Muscle layer of colon (tissue), 2 donors: ENCODE data around the gene OSBPL6.

Experiments used
- H3K27ac ChIP-seq: one replicate; pipeline ENCODE4 v1.7.0; 2013; ENCODE audit warnings: low read depth, mild to moderate bottlenecking, low read length, moderate library complexity
- H3K27me3 ChIP-seq, 2 donors: one replicate each; pipeline ENCODE4 v1.7.0; 2013; ENCODE audit warnings: low read length in 2 of 2, mild to moderate bottlenecking in 2 of 2; ENCODE audit not compliant: insufficient read depth in 2 of 2, control insufficient read depth in 1 of 2
- H3K36me3 ChIP-seq: one replicate; pipeline ENCODE4 v1.7.0; 2013; ENCODE audit warnings: mild to moderate bottlenecking, low read length; ENCODE audit not compliant: insufficient read depth
- H3K4me1 ChIP-seq: one replicate; pipeline ENCODE4 v1.7.0; 2013; ENCODE audit warnings: mild to moderate bottlenecking, low read length; ENCODE audit not compliant: insufficient read depth
- H3K4me3 ChIP-seq, 2 donors: one replicate each; pipeline ENCODE4 v1.7.0; 2013; ENCODE audit warnings: low read length in 2 of 2, low read depth in 1 of 2, mild to moderate bottlenecking in 1 of 2, moderate library complexity in 1 of 2
- H3K9ac ChIP-seq: one replicate; pipeline ENCODE4 v1.7.0; 2013; ENCODE audit warnings: low read length
- H3K9me3 ChIP-seq: one replicate; pipeline ENCODE4 v1.7.0; 2013; ENCODE audit warnings: mild to moderate bottlenecking, low read length
- donor health status: abdominal sarcoma.
- donor health status: Adenocarcinoma of cecum.

OSBPL6 gene

DNA sequence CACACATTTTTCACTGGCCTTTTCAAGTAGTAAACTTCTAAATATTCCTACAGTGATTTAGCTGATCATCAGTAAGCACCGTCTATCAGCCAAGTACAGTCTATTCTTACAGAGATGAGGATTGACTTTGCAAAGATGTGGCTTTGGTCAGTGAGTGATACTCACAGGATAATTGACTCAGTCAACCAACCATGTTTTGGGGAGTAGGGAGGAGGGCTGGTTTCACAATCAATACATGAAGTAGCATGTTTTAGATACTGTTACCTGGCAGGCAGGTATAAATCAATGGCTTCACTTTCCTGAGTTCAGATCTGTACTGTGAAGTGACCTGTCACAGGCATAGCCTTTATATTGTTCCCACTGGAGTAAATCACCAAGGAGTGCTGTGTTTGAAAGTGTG is 27.2 kb downstream of the OSBPL6 start:
- Histone ChIP-seq H3K27me3 (no peaks in the 10 kb centered on the region), H3K4me3 (no peak overlapping the region), H3K36me3 (no peaks in the 10 kb centered on the region), H3K27ac (no peak overlapping the region), H3K4me1 (no peaks in the 10 kb centered on the region), H3K9ac (no peak overlapping the region), H3K9me3 (no peaks in the 10 kb centered on the region)

DNA sequence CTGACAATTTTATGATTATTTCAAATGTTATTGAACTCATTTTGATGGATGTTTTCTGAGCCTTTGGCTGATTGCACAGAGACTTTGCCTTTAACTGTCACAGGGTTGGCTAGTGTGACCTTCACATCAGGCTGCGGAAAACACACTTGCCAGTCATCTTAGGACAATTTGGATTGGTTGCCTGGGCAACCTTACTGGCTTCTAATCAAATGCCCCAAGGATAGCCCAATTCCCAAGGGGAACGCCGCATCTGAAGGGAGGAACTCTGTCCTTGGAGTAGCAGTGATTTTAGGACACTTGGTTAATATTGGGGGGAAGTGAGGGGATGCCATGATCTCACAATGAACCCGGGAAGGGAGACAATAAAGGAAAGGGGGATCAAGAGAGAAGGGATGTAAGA is 29.5 kb downstream of the OSBPL6 start:
- no peak overlapping the region for H3K4me3 ChIP-seq
- H3K9ac ChIP-seq, result no peak overlapping the region
- no peaks in the 10 kb centered on the region for H3K36me3 ChIP-seq
- no peak overlapping the region for H3K27ac ChIP-seq
- no peaks in the 10 kb centered on the region for H3K27me3 ChIP-seq
- H3K4me1 ChIP-seq, result no peaks in the 10 kb centered on the region
- H3K9me3 ChIP-seq, result no peaks in the 10 kb centered on the region

DNA sequence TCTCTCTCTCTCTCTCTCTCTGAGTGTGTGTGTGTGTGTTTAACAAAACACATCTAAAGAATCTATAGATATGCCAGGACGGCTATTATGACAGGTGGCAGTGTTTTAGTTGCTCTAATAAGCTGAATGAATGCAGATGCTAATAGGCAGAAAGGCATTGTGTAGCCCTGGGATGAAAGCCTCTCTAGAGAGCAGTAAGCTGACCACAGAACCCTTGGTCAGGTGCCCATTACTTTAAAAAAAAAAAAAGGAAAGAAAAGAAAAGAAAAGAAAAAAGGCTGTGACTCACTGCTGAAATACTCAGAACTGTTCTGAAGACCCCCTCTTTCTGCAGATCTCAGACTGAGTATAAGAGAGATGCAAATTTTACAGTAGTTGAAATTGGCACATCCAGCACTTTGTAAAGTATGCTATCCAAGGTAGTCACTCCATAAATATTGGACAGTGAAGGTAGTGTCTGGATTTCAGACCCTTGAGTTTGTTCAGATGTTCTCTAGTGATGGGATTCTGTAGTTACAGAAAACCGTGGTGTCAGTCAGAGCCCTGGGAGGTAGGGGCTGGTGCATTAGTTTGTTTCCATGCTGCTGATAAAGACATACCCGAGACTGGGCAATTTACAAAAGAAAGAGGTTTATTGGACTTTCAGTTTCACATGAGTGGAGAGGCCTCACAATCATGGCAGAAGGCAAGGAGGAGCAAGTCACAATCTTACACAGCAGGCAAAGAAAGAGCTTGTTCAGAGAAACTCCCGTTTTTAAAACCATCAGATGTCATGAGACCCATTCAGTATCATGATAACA is 30.9 kb downstream of the OSBPL6 start:
- Histone ChIP-seq H3K9me3 (no peaks in the 10 kb centered on the region), H3K4me1 (no peaks in the 10 kb centered on the region), H3K36me3 (no peaks in the 10 kb centered on the region), H3K4me3 (no peak overlapping the region), H3K9ac (no peak overlapping the region), H3K27ac (no peak overlapping the region), H3K27me3 (no peaks in the 10 kb centered on the region)

DNA sequence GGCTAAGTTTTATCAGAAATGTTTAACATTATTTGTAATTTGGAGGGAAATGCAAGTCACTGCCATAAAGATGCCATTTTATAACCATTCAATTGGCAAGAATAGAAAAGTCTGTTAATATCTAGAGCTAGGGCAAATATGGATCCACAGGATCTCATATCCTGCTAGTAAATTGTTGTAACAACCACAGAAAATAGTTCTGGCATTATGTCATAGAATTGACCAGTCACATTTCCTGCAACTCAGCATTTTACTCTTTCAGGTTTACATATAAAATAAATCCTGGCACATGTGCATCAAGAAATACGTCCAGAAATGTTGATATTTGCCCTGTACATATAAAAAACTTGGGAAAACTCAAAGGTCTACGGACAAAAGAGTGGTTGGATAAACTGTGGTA is 32.9 kb downstream of the OSBPL6 start:
- Histone ChIP-seq H3K9me3 (no peaks in the 10 kb centered on the region), H3K4me1 (no peaks in the 10 kb centered on the region), H3K36me3 (no peaks in the 10 kb centered on the region), H3K27me3 (no peaks in the 10 kb centered on the region), H3K27ac (no peak overlapping the region), H3K4me3 (no peak overlapping the region), H3K9ac (no peak overlapping the region)

DNA sequence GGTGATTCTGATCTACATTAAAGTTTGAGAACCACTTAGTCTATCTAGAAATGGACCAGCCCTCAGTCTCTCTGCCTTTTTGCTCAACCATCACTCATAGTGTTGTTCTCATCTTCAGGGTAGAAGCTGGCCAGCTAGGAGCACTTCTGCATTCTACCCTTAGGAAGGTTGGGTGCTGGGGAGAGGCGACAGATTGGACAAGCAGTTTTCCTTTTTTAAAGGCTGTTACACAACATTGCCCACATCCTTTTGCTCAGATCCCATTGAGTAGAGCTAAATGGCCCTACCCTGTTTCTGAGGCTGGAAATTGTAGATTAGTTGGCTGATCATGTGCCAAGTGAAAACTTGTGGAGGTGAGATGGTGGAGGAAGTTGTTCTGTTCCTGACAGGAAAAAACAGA is 35.6 kb downstream of the OSBPL6 start:
- H3K27me3 ChIP-seq, result no peaks in the 10 kb centered on the region
- H3K4me1 ChIP-seq, result no peaks in the 10 kb centered on the region
- H3K27ac ChIP-seq, result no peak overlapping the region
- H3K9me3 ChIP-seq, result no peaks in the 10 kb centered on the region
- H3K36me3 ChIP-seq, result no peaks in the 10 kb centered on the region
- no peak overlapping the region for H3K4me3 ChIP-seq
- H3K9ac ChIP-seq, result no peak overlapping the region

DNA sequence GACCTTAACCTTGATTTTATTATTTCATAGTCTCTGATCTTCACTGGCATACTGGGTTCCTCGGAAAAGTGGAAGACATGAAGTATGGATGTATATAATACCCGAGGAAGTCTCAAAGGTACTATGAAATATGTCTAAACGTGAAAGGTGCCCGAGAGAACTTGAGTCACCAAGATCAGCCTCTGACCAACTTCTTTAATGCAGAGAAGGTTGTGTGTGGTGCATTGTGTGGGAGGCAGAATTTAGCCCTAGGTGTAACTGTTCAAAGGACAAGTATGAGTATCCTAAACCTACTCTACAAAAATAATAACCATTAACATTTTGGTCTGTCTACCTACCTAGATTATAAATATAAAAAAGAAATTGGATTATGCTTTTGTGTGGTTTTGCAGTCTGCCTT is 36.1 kb downstream of the OSBPL6 start:
- no peaks in the 10 kb centered on the region for H3K4me1 ChIP-seq
- no peaks in the 10 kb centered on the region for H3K27me3 ChIP-seq
- H3K4me3 ChIP-seq, result no peak overlapping the region
- no peaks in the 10 kb centered on the region for H3K9me3 ChIP-seq
- no peaks in the 10 kb centered on the region for H3K36me3 ChIP-seq
- H3K27ac ChIP-seq, result no peak overlapping the region
- no peak overlapping the region for H3K9ac ChIP-seq

DNA sequence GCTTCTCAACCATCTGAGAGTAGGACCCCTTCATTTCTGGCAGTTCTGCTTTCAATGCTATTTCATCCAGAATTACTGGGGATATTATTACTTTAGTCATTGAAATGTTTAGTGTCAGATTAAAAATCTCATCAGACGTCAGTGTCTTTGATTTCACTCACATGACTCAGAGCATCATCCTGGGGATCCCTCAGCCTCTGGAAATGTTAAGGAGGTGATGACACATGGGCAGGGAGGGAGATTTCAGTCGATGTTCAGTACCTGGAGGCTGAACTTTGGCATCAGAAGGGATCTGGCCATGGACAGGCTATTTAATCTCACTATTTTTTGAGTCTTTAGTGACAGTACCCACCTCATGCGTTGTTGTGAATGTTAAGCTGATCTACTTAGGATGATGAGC is 39.1 kb downstream of the OSBPL6 start:
- Histone ChIP-seq H3K4me1 (no peaks in the 10 kb centered on the region), H3K9ac (no peak overlapping the region), H3K9me3 (no peaks in the 10 kb centered on the region), H3K27ac (no peak overlapping the region), H3K4me3 (no peak overlapping the region), H3K36me3 (no peaks in the 10 kb centered on the region), H3K27me3 (no peaks in the 10 kb centered on the region)

DNA sequence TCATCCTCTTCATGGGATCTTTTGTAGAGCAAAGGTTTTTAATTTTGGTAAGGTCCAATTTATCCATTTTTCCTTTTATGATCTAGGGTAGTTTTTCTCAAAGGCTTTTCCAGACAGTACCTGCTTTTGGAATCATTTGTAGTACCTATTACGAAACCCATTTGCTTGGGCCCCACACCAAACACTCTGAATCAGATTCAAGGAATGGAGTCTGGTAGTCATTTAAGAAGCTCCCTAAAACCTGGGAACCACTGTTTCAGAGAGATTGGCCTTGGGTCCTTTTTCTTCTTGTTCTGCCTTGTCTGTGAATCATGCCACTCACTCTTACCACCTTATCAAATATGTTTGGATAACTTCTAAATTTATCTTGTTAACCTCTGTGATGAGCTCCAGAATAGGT is 40.3 kb downstream of the OSBPL6 start:
- Histone ChIP-seq H3K27me3 (no peaks in the 10 kb centered on the region), H3K4me3 (no peak overlapping the region), H3K36me3 (no peaks in the 10 kb centered on the region), H3K27ac (no peak overlapping the region), H3K9me3 (no peaks in the 10 kb centered on the region), H3K4me1 (no peaks in the 10 kb centered on the region), H3K9ac (no peak overlapping the region)

DNA sequence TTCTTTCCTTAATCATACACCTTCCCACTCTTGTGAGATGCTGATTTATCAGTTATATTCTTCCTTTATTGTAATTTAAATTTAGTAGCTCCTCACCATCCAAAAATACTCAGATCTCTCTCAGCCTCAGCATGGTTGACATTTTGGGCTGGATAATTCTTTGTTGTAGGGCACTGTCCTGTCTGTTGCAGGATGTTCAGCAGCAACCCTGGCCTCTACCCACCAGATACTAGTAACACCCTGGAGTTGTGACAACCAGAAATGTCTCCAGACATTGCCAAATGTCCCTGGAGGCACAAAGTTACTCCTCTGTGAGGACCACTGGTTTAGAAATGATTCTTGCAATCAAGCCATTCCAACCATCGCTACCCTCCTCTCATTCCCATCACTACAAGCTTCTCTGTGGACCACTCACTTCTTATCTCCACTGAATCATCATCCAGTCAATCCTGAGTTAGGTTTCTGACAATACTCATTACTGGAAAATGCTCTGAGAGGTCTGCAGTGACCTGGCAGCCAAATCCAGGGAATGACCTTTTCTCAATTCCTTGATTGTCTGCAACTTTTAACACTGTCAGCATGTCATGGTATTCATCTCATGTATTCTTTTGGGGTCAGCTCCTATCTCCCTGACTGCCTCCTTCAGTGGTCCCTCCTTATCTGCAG is 43.3 kb downstream of the OSBPL6 start:
- Histone ChIP-seq H3K9ac (no peak overlapping the region), H3K4me3 (no peak overlapping the region), H3K27ac (no peak overlapping the region), H3K4me1 (peaks cover 9% of the 10 kb centered on the region), H3K27me3 (no peaks in the 10 kb centered on the region), H3K36me3 (no peaks in the 10 kb centered on the region), H3K9me3 (no peaks in the 10 kb centered on the region)

DNA sequence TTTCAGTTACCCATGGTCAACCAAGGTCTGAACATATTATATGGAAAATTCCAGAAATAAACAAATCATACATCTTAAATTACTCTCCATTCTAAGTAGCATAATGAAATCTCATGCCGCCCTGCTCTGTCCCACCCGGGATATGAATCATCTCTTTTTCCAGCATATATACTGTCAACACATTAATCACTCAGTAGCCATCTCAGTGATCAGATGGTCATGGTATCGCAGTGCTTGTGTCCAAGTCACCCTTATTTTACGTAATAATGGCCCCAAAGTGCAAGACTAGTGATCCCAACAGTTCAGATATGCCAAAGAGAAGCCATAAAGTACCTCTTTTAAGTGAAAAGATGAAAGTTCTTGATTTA is 43.8 kb downstream of the OSBPL6 start:
- Histone ChIP-seq H3K9ac (no peak overlapping the region), H3K4me3 (no peak overlapping the region), H3K9me3 (no peaks in the 10 kb centered on the region), H3K36me3 (no peaks in the 10 kb centered on the region), H3K27ac (no peak overlapping the region), H3K4me1 (peaks cover 10% of the 10 kb centered on the region), H3K27me3 (no peaks in the 10 kb centered on the region)

DNA sequence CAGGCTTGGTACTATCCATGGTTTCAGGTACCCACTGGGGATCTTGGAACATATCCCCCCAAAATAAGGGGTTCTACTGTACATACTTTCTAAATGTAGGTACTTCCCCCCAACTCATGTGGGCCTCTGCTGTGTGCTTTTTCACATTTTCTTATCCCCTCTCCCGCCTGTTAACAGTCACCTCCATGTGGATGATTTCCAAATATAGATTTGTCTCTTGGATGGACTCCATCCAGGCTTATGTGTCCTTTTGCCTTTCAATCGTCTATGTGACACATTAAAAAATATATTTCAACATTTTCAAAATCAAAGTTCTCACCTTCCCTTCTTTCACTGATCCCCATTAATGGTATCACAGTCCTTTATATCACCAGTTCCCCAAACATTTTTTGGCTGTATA is 44.4 kb downstream of the OSBPL6 start:
- no peak overlapping the region for H3K27ac ChIP-seq
- no peak overlapping the region for H3K9ac ChIP-seq
- H3K4me1 ChIP-seq, result peaks cover 10% of the 10 kb centered on the region
- H3K9me3 ChIP-seq, result no peaks in the 10 kb centered on the region
- H3K27me3 ChIP-seq, result no peaks in the 10 kb centered on the region
- H3K4me3 ChIP-seq, result no peak overlapping the region
- no peaks in the 10 kb centered on the region for H3K36me3 ChIP-seq
